ENCODE results near the gene FBXO47.

The FBXO47 gene

GRCh38 chr17:38967290-38967738 is at the start of gene FBXO47:
FBXO47 (minus strand) TSS chr17:38967403; CDS start chr17:38963025, 4,378 bp downstream.
- DNase-seq (ENCODE audit: low read depth) = peak; percentile 78

- no peak for DNase-seq (ENCODE audit: low read depth)
Measured at GRCh38 chr17:39016193-39017153, 49.3 kb upstream of the FBXO47 start.

- no peak for DNase-seq (ENCODE audit: low read depth)
Measured at GRCh38 chr17:39015546-39015935, 48.3 kb upstream of the FBXO47 start.

GRCh38 chr17:39014795-39015545 is 47.8 kb upstream of the FBXO47 start:
- DNase-seq (ENCODE audit: low read depth) = no peak

- DNase-seq (ENCODE audit: low read depth) = no peak
Measured at GRCh38 chr17:39014044-39014794, 47.0 kb upstream of the FBXO47 start.

- DNase-seq (ENCODE audit: low read depth) = no peak
Measured at GRCh38 chr17:39012725-39013124, 45.5 kb upstream of the FBXO47 start.

GRCh38 chr17:39011907-39012468 is 44.8 kb upstream of the FBXO47 start:
- no peak for DNase-seq (ENCODE audit: low read depth)

- DNase-seq (ENCODE audit: low read depth) = no peak
Measured at GRCh38 chr17:39009581-39010001, 42.4 kb upstream of the FBXO47 start.

GRCh38 chr17:39008633-39009032 is 41.4 kb upstream of the FBXO47 start:
- no peak for DNase-seq (ENCODE audit: low read depth)

- DNase-seq (ENCODE audit: low read depth) = peak; percentile 33
Measured at GRCh38 chr17:39002991-39003715, 36.0 kb upstream of the FBXO47 start.

GRCh38 chr17:39001703-39002637 is 34.8 kb upstream of the FBXO47 start:
- DNase-seq (ENCODE audit: low read depth) = no peak

GRCh38 chr17:39000021-39000601 is 32.9 kb upstream of the FBXO47 start:
- no peak for DNase-seq (ENCODE audit: low read depth)

- no peak for DNase-seq (ENCODE audit: low read depth)
Measured at GRCh38 chr17:38996660-38997337, 29.6 kb upstream of the FBXO47 start.

GRCh38 chr17:38994026-38994425 is 26.8 kb upstream of the FBXO47 start:
- no peak for DNase-seq (ENCODE audit: low read depth)

- DNase-seq (ENCODE audit: low read depth) = no peak
Measured at GRCh38 chr17:38984666-38985065, 17.5 kb upstream of the FBXO47 start.

GRCh38 chr17:38982858-38983746 is 15.9 kb upstream of the FBXO47 start:
- peak; percentile 33 for DNase-seq (ENCODE audit: low read depth)

- no peak for DNase-seq (ENCODE audit: low read depth)
Measured at GRCh38 chr17:38981636-38982035, 14.4 kb upstream of the FBXO47 start.

Measured in stimulated activated CD4-positive, alpha-beta T cell treated with anti-CD3 and anti-CD28 coated beads, Interleukin-2, amount 100 ng/mL, for 4 hours (primary cell).